ENCODE results near the gene FTO.

DNA sequence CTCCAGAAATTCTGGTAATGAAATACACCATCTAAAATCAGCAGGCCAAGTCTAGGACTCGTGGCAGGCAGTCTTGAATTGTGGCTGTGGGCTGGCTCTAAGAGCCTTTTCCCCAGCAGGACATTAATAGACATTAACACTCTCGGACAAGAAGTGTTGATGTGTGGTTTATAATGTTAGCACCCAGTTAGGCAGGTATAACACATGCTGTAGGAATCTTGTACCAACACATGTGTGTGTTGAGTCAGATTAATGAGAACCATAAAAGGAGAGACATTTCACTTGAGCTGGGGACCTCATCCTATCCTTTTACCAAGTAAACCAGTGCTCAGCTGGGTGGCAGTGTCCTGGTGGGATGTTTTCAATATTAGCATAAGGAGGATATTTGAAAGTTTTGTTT is 264.5 kb downstream of the FTO start:
- TF ChIP-seq POLR2AphosphoS5 (IDR thresholded peaks at IDR 0.05): no peak
- TF ChIP-seq, protein P1, sequence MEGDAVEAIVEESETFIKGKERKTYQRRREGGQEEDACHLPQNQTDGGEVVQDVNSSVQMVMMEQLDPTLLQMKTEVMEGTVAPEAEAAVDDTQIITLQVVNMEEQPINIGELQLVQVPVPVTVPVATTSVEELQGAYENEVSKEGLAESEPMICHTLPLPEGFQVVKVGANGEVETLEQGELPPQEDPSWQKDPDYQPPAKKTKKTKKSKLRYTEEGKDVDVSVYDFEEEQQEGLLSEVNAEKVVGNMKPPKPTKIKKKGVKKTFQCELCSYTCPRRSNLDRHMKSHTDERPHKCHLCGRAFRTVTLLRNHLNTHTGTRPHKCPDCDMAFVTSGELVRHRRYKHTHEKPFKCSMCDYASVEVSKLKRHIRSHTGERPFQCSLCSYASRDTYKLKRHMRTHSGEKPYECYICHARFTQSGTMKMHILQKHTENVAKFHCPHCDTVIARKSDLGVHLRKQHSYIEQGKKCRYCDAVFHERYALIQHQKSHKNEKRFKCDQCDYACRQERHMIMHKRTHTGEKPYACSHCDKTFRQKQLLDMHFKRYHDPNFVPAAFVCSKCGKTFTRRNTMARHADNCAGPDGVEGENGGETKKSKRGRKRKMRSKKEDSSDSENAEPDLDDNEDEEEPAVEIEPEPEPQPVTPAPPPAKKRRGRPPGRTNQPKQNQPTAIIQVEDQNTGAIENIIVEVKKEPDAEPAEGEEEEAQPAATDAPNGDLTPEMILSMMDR (IDR thresholded peaks at IDR 0.05): no peak

Data from prostate gland (tissue), 2 donors.